Choroid plexus epithelial cell (primary cell): ENCODE data around the gene RALGPS1.

Source experiments
- DNase-seq: peaks from one replicate; pipeline ENCODE4 v3.0.0-alpha.2; 2010; ENCODE audit warnings: low read depth
- H3K4me3 ChIP-seq: 2 replicates; pipeline ENCODE4 v1.5.1; 2011; ENCODE audit warnings: low read depth, mild to moderate bottlenecking, control low read depth, low read length, moderate library complexity
- CTCF ChIP-seq: conservative IDR thresholded peaks from 2 replicates; pipeline ENCODE4 v1.5.1; 2011; ENCODE audit warnings: low read depth, mild to moderate bottlenecking, control low read depth, inconsistent platforms, low read length, moderate library complexity

RALGPS1 gene

GRCh38 chr9:127102176-127102575 is 187.6 kb downstream of the RALGPS1 start:
- no peak for DNase-seq
- TF ChIP-seq CTCF: no peak
- H3K4me3 ChIP-seq: no peak overlapping the region

- no peak for TF ChIP-seq CTCF
- H3K4me3 ChIP-seq: no peak overlapping the region
- no peak for DNase-seq
Observed at GRCh38 chr9:127102788-127103187, 188.2 kb downstream of the RALGPS1 start.

- no peak for TF ChIP-seq CTCF
- H3K4me3 ChIP-seq: no peak overlapping the region
- DNase-seq: no peak
Observed at GRCh38 chr9:127104581-127105311, 190.2 kb downstream of the RALGPS1 start.

- TF ChIP-seq CTCF: no peak
- no peak overlapping the region for H3K4me3 ChIP-seq
- peak; percentile 18 for DNase-seq
Observed at GRCh38 chr9:127105805-127106465, 191.4 kb downstream of the RALGPS1 start.

GRCh38 chr9:127106466-127106855 is 191.9 kb downstream of the RALGPS1 start:
- no peak for DNase-seq
- no peak for TF ChIP-seq CTCF
- H3K4me3 ChIP-seq: no peak overlapping the region

GRCh38 chr9:127107171-127107928 is 192.8 kb downstream of the RALGPS1 start:
- TF ChIP-seq CTCF: no peak
- no peak for DNase-seq
- H3K4me3 ChIP-seq: no peak overlapping the region
